Activated CD4-positive, CD25-positive, alpha-beta regulatory T cell treated with anti-CD3 and anti-CD28 coated beads, Interleukin-2, amount 50 U/mL, for 24 hours (primary cell): Measurements from ENCODE around the gene LRRC23.
A peak's percentile ranks its signal among the peaks of the same experiment; 100 is the strongest.

ENCODE experiments used
- ATAC-seq, 2 donors: fragments of 150-1000 bp; cut with Tn5 transposase; one replicate each; pipeline ENCODE4 v1.10.0; 2021; ENCODE audit warnings: mild to moderate bottlenecking in 1 of 2, moderate library complexity in 1 of 2

LRRC23 gene

DNA sequence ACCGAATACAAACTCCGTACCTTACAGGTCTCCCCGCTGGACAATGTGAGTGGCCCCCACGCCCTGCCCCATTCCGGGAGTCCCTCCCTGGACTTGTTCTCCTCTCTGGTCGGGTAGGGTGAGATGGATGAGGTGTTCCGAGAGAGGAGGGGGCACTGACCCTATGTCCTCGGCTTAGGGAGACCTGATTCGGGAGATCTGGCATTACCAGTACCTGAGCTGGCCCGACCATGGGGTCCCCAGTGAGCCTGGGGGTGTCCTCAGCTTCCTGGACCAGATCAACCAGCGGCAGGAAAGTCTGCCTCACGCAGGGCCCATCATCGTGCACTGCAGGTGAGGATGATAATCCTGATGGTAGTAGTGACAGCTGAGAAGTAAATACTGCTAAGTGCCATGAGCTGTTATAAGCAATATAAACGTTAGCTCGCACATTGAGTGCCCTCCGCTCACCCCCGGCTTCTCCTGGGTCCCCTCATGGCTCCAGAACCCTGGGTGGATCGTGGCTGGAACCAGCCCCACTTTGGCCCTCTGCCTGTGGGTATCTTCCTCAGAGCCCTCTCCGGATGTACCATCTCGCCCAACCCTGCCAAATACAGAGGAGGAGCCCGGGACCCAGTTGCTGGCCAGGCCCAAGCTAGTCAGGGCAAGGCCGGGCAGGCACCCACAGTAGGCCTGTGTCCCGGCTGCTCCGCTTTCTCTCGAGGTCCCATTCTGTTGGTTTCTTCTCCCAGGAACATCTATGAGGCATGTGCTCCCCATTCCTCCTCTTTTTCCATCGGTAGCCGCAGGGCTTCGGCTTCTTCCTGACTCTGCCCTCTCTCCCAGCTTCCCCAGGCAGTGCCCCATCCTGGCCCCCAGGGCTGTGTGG, 53.4 kb downstream of the LRRC23 start:
- ATAC-seq: no peak

DNA sequence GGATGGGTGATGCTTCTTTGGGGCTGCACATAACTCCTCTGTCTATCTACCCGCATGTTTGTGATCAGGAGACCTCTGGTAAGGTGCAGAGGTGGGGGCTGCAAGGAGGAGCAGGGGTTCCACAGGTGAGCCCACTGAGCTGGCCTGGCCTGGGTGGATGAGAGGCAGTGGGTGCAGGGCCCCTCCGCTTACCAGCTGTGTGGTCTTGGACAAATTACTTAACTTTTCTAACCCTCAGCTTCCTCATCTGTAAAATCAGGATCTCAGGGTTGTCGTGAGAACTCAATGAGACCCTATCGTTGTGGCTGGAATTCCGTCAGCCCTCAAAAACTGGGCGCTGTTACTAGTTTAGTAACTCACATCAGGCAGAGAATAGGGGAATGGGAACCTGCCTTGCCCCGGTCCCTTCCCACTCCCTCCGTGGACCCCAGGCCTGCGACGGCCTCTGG, 54.0 kb downstream of the LRRC23 start:
- ATAC-seq: no peak

DNA sequence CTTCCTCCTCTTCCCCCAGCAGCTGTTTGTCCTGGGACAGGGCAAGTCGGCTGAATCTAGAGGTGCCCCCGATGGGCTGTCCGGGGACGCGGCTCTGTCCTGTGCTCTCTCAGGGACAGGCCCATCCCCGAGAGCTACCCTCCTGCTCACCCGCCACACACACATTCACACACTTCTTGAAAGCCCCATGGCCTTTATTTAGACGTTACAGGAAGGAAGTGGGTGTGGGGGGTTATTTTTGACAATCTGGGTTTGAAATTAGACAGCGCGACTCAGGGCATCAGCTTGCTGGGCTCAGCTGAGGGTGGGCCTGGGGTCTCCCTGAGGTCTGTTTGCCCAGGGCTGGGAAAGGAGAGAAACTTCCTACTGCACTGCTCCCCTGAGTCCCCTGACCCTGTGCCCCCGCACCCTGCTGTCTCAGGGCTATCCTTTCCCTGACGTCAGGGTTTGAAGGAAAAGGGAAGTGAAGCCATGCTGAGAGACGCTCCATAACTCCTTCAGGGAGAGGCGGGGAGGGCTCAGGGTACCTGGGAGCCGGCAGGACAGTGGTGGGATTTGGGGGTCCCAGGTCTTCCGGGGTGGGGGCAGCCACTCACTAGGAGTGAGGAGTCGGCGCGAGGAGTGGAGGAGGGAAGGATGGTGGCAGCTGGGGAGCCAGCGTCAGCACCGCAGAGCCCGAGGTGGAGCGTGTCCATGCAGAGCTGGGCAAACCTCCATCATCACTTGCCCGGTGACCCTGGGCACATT, 54.6 kb downstream of the LRRC23 start:
- ATAC-seq: peak; percentile 44

DNA sequence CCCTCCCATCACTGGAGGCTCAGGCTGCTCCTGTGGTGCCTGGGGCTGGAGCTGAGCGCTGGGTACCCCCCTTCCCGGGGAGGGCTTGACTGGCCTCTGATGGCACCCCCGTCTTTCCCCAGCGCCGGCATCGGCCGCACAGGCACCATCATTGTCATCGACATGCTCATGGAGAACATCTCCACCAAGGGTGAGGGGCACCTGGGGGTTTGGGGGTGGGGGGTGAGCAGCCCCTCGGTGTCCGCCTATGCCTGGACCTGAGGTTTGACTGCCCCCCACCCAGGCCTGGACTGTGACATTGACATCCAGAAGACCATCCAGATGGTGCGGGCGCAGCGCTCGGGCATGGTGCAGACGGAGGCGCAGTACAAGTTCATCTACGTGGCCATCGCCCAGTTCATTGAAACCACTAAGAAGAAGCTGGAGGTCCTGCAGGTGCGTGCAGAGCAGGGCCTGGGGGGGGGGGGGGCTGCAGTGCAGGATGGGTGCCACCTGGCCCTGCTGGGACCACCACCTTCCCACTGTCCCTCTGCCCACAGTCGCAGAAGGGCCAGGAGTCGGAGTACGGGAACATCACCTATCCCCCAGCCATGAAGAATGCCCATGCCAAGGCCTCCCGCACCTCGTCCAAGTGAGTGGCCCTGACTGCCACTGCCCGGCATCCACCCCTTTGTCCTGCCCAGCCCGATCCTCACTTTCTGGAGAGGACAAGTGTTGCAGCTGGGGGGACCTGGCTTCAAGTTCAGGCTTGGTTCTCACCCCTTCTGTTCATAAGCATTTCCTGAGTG, 55.4 kb downstream of the LRRC23 start:
- ATAC-seq: no peak

DNA sequence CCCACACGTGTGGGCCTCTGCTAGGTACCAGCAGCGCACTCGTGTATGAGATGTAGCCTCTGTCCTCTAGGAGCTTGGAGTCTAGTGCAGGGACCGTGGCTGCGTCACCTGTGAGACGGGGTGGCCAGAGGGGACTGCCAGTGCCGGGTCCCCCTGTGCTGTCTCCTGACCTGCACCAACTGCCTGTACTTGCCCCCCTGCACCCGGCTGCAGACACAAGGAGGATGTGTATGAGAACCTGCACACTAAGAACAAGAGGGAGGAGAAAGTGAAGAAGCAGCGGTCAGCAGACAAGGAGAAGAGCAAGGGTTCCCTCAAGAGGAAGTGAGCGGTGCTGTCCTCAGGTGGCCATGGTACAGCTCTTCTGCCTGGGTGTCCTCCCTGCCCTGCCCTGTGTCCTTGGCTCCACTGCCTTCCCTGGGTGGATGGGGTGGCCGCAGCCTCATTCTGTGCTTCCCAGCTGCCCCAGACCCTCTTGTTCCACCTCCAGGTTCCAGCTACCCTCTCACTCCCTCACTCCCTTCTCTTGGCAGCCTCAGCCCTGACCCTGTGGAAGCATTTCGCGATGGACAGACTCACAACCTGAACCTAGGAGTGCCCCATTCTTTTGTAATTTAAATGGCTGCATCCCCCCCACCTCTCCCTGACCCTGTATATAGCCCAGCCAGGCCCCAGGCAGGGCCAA, 56.1 kb downstream of the LRRC23 start:
- ATAC-seq: peak in 1 of 2 donors; percentile 3

DNA sequence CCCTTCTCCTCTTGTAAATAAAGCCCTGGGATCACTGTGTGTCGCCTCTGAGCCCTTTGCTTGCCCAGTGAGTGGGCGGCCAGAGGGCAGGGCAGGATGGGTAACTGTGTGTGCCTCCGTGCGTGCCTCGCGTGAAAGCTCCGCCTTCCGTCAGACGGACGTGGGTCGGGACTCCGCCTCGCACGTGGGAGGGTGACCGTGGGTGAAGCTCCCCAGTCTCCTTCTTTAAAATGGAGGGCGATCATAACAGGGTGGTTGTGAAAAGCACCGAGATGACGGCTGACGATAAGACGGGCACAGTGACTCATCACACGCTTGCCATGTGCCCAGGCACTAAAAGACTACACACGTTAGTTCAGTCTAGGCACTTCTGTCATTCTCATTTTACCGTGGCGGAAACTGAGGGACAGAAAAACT, 56.7 kb downstream of the LRRC23 start:
- ATAC-seq: peak; percentile 80 to 83

DNA sequence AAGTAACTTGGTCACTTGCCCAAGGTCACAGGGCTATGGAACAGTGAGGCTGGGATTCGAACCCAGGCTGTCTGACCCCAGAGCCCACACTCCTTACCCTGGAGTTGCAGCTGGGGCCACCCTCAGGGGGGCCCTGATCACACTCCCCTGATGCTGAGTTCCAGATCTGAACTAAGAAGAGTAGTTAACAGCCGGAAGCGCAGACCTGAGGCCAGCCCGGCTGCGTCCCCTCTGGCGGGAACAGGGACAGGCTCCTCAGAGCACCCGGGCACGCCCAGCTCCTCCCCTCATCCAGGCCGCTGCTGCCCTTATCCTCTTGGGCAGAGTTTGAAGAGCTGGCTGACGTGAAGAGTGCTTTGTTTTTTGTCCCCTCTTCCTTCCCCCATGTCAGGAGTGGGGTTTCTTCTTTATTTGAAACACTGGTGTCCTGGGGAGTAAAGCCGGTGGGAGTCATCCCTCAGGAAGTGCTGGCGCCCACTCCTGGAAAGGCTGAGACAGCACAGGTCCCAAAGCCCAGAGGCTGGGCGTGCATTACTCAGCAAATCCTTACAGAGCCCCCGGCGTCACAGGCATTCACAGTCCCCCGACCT, 57.2 kb downstream of the LRRC23 start:
- peak; percentile 39 to 47 for ATAC-seq

DNA sequence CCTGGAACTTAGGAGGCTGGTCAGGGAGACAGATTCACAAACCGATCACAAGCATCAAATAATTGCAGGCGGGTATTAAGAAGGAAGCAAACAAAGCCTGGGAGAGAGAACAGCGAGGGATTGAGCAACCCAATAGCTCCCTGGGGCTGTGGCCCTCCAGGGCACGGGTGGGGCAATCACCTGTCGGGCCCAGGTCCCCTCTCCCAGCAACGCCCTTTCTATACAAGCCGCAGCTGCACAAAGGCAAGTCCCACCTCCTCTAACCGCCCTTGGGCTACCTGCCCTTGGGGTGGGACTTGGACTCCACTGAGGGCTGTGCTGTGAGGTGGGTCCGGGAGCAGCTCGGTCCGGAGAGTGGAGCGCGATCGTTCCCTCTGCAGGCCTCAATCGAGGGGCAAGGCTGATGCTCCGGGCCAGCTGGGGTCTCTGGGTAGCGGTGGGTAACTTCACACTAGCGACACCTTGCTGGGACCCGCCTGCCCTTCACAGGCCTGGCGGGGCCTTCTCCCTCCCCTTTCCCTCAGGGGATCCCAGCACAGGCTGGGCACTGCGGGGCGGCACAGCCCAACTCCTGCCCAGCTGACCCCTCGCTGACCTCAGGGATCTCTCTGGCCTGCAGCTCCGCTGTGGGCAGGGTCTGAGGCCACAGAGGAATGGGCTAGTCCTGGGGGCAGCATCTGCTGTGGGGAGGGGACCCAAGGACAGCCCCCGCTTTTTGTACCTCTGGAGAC, 57.8 kb downstream of the LRRC23 start:
- no peak for ATAC-seq

DNA sequence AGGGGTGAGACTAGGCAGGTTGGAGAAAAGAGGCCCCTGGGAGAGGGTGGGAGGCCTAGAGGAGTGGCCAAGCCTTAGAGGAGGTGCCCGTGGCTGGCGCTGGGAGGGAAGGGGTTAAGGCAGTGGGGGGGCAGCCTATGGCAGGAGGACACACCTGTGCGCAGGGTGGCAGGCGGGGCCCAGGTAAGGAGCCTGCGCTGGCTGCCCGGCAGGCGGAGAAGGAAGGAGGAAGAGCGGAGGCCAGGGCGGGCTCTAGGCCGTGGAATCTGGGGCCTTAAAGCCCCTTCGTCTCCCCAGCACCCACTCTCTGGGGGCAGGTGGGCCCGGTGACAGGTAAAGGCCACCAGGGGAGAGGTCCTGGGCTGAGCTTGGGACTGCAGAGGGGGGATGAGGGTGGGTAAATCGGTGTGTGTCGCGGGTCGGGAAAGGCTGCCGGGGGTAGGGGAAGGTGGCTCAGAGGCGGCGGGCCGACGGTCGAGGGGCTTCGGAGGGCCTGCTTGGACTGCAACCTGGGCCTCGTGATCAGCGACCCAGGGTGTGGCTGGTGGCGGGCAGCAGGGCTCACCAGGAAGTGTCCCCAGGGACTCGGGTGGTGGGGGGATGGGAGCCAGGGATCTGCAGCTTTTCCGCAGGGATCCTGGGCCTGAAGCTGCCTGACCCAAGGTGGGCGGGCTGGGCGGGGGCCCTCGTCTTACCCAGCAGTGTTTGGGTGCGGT, 58.6 kb downstream of the LRRC23 start:
- no peak for ATAC-seq
